ENCODE measurements around the gene BMI1.
"Not testable (repeated sequence)": the region's sequence is repeated elsewhere in the genome, so short reads cannot be mapped to it uniquely, and the experiment has no call there.

BMI1 gene

GRCh38 chr10:22320591-22321155 is at the start of gene BMI1:
BMI1 (plus strand) TSS chr10:22321099; CDS start chr10:22326450, 5,351 bp downstream.
- peak; percentile 79 for DNase-seq

GRCh38 chr10:22271786-22272185 is 49.1 kb upstream of the BMI1 start:
- DNase-seq: no peak

DNA sequence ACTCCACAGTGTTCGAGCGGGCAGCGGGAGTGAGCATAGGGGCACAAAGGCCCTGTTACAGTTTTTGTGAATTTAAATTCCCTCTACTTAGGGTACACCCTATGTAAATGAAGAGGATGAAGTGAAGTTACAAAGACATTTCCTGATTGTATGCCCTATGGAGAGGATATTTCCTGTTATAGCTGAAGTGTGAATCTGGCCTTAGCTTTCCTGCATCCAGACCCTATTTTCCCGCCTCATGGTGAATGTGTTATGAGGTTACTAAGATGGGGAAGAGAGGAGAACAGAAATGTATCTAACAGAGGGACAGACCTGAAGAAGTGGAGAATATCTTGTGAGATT is 42.5 kb upstream of the BMI1 start:
- no peak for DNase-seq

DNA sequence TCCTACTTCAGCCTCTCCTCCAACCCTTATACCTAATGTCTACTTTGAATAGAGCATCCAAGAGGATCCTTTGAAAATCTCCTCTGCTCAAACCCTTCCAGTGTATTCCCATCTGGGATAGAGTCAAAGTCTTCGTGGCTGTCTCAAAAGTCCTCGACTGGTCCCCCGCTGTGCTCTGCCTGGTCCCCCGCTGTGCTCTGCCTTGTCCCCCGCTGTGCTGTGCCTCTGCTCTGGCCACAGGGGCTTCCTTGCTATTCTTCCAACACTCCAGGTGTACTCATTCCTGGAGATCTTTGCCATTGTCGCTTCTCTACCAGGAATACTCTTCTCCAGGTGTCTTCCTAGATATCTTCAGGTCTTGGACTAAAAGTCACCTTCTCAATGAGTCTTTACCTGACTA is 40.8 kb upstream of the BMI1 start:
- no peak for DNase-seq

GRCh38 chr10:22285130-22285529 is 35.8 kb upstream of the BMI1 start:
- no peak for DNase-seq

DNA sequence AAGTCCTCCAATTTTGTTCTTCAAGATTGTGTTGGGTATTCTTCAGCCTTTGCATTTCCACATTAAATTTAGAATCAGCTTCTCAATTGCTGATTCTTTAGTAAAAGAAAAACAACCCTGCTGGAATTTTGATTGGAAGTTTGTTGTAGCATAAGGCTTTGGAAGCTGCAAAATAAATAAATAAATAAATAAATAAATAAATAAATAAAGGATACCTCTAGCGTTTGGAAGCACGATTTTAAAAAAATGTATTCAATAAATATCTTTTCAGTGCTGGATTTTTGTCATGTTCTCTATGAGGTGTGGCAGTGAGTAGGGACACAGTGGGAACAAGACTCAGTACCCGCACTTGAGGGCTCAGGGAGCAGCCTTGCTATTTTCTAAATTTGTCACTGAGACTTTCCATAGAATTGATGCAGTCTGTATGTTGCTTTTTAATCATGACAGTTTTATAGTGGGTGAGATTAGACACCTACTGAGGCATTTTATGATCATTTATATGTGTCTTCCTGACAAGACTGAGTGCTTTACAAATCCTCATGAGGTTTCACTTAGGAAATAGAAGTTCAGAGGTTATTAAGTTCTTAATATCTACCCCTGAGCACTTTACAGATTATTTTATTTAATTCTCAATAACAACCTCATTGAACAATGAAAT is 27.0 kb upstream of the BMI1 start:
- DNase-seq: no peak

GRCh38 chr10:22294694-22295093 is 26.2 kb upstream of the BMI1 start:
- no peak for DNase-seq

GRCh38 chr10:22301193-22301592 is 19.7 kb upstream of the BMI1 start:
- DNase-seq: no peak

- no peak for DNase-seq
Measured at GRCh38 chr10:22303461-22303860, 17.4 kb upstream of the BMI1 start.

DNA sequence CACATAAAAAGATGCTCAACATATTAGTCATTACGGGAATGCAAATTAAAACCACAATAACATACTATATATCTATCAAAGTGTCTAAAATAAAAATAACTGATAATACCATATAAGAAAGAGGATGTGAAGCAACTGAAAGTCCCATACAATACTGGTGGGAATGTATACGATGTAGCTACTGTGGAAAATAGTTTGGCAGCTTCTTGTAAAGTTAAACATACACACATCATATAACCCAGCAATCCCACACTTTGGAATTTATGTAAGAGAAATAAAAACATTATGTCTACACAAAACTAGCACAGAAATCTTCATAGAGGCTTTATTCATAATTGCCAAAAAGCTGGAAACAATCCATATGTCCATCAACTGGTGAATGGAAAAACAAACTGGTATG is 15.2 kb upstream of the BMI1 start:
- no peak for DNase-seq

- DNase-seq: no peak
Measured at GRCh38 chr10:22308390-22308789, 12.5 kb upstream of the BMI1 start.

DNA sequence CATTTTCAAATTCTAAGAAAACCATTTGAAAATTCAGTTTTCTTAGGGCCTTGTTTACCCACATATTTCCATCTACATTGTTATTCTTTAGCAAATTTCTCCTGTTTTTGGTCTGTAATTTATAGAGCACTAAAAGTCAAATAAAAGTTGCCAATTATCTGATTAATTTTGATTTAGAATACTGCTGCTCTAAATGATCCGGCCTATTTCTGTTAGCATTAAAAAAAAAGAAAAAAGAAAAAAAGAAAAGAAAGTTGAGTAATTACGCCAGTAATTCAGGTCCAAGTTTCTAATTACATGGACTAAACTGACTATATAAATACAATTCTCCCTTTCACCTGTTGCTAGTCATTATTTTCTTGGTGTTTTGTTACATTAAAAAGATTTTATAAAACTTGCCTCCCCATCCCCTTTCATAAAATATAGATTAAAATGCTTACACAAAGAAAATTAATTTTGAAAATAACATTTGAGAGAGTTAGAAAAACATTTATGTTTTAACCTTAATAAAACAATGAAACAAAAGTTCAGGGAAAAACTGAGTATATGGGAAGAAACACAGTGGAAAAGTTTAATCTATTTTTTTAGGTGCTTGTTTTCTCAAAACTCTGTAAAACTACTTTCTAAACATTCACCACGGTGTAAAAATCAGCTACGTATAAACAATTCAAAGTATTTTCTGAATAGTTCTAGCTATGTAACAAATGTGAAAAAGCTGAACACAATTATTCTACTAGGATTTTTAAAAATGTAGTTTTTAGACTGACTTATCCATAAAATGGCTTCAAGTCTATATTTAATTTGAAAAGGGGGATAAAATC is 11.5 kb upstream of the BMI1 start:
- no peak for DNase-seq

GRCh38 chr10:22310012-22310411 is 10.9 kb upstream of the BMI1 start:
- not testable (repeated sequence) for DNase-seq

DNA sequence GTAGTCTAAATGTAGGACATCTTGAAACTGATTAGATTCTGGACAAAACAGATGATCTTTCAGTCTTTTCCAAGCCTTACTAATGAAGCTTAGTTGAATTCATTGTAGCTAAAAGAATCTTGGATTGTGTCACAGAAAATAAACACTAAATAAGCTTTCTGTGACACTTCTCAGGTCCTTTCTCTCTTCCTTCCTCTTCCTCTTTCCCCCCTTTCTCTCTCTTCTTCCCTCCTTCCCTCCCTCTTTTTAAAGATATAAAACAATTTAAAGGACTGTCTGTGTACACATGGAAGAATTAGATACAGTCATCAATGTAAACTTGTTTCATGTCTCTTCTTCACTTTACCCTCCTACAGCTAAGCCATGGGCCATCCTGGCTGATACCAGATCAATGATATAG is 10.0 kb upstream of the BMI1 start:
- DNase-seq: no peak

DNA sequence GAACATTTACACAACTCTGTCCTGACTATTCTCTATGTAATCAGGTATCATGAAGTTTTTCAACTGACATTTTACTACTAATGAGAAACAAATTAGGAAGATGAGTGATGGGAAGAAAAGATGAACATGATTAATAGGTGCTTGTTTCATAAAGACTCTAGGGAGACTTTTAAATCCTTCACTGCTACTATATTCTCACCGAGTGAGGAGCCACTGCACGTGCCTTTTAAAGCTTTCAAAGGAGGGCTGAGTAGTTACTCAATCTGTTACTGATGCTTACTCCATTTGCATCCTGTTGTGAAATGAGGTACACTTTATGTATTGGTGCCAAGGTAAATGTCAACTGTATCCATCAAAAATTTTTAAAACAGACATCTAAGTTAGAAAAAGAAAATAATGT is 6.0 kb upstream of the BMI1 start:
- DNase-seq: no peak

- no peak for DNase-seq
Measured at GRCh38 chr10:22315455-22316285, 5.2 kb upstream of the BMI1 start.

DNA sequence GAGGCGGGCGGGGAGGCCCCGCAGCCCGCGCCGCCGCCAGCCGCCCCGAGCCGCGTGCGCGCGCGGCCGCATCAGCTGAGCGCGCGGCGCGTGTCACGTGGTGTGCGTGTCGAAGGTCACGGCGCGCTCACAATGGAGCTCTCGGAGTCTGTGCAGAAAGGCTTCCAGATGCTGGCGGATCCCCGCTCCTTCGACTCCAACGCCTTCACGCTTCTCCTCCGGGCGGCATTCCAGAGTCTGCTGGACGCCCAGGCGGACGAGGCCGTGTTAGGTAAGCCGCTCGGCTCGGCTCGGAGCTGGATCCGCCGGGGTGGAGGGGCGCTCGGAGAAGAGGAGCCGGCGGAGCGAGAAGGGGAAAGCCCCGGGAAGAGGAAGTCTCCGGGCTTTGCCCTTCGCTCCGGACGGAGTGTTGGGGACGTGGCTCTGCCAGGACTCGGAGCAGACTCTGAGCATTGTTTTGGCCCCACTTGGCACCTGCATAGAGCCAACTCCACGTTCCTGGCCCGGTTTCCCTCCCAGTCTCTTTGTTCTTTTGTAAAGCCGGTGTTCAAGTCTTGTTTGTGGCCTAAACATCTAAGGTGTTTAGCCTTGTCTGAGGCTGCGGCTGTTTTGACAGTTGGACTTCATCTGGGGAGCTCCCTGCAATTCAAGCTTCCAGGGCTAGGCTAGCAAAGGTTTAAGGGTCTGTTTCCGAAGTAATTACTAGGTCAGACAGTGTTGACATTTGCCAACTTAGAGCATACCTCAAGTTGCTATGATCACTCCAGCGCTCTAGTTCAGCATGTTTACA is 4.4 kb upstream of the BMI1 start, which contains the start of gene COMMD3:
Gene COMMD3, plus strand, starts transcription at position 103 of the 790 bp plus-strand sequence. Its CDS starts 30 bp downstream, at position 133.
- DNase-seq: peak; percentile 81

DNA sequence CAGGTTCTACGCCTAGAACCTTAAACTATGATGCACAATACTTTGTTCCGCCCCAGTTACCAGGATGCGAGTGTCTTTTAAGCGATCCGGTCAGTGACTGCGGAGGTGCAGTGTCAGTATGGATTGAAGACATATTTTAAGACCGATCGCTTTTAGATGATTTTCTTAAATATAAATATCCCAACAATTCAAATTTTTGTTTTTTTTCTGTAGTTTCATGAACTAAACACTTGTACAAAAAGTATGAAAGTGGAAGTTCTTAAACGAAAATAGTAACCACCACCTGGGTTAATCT is 3.9 kb upstream of the BMI1 start:
- DNase-seq: no peak

DNA sequence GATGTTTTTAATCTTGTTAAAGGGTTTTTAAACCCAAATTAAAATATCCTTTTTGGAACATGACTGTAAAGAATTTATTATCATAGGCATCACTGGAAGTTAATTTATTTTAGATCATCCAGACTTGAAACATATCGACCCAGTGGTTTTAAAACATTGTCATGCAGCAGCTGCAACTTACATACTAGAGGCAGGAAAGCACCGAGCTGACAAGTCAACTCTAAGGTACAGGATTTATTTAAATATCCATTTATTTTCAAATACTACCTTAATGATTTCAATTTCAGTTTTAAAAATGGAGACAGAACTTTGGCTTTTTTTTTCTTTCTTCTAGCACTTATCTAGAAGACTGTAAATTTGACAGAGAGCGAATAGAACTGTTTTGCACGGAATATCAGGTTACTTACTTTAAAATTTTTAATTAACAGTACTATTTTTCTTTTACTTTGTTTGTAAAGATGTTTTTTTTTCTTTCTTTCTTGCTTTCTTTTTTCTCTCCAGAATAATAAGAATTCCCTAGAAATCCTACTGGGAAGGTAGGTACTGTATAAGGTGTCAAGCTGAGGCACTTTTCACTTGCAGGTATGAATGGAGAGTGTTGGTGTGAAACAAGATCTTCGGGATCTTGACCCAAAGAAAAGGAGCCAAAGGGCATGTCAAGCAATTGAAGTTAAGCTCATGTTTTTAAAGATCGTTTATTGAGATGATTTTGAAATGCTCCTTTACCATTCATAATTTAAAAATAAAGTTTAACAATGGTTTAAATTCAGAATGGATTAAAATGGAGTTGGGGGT is 2.9 kb upstream of the BMI1 start:
- DNase-seq: no peak

DNA sequence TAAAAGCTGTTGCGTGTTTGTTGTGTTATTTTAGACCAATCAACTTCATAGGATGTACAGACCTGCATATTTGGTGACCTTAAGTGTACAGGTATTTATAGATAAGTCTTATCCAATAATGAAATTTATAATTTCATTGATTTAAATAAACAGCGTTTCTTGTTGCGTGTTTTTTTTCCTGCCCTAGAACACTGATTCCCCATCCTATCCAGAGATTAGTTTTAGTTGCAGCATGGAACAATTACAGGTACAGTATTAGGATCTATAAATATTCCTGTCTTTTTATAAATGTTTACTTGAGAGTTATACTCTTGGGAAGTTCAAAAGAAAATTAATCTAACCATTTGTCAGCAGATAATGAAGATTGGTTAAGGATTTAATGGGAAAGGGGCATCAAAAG is 2.1 kb upstream of the BMI1 start:
- no peak for DNase-seq

DNA sequence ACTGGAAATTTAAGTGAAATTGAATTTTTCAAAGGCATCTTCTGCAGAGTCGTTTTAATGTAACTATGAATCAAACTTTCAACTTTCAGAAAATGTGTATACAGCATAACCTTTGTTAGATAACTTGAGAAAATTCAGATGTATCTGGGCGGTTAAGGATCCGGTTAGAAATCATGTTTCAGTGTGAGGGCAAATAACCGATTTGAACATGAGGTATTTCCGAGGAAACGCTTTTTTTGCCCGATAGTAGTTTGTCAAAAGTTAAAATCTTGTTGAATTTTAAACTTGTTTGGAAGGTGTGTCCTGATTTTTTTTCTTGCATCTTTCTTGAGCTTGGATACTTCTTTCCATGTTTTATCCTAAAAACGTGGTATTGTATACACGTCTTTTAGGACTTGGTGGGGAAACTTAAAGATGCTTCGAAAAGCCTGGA is 1.3 kb upstream of the BMI1 start:
- DNase-seq: no peak
